Upper lobe of left lung (tissue), 6 donors: Measurements from ENCODE around the gene ADCK2. TPM values are rescaled to one million over a fixed set of nuclear protein-coding genes. Genes with fewer than 3 reads are reported as not detected.
"Not testable (repeated sequence)": the region's sequence is repeated elsewhere in the genome, so short reads cannot be mapped to it uniquely, and the experiment has no call there.

Experiments
- ATAC-seq, 2 donors: fragments of 200-7000 bp; cut with Tn5 transposase; one replicate each; pipeline ENCODE4 v1.9.1; 2022; ENCODE audit warnings: mild to moderate bottlenecking in 2 of 2, moderate library complexity in 2 of 2; ENCODE audit not compliant: low FRiP score in 2 of 2
- DNase-seq, 2 donors: peaks; one replicate each; pipeline ENCODE4 v3.0.0-alpha.2; 2019 to 2020
- H3K27ac ChIP-seq, 4 donors: fragments of 200-600 bp; sonication (generic); one replicate each; pipeline ENCODE4 v1.5.1; 2016 to 2019
- H3K27me3 ChIP-seq, 4 donors: fragments of 200-600 bp; sonication (generic); one replicate each; pipeline ENCODE4 v1.5.1; 2017 to 2019
- H3K36me3 ChIP-seq, 4 donors: fragments of 200-600 bp; sonication (generic); one replicate each; pipeline ENCODE4 v1.5.1; 2016 to 2019
- H3K4me1 ChIP-seq, 4 donors: fragments of 200-600 bp; sonication (generic); one replicate each; pipeline ENCODE4 v1.5.1; 2018 to 2019
- H3K4me3 ChIP-seq, 4 donors: fragments of 200-600 bp; sonication (generic); one replicate each; pipeline ENCODE4 v1.5.1; 2017 to 2019; ENCODE audit warnings: mild to moderate bottlenecking in 2 of 4, moderate library complexity in 1 of 4
- H3K9me3 ChIP-seq, 4 donors: fragments of 200-600 bp; sonication (generic); one replicate each; pipeline ENCODE4 v1.5.1; 2018 to 2019
- EP300 ChIP-seq, 4 donors: sonication (generic); formaldehyde crosslinking; IDR thresholded peaks; one replicate each; pipeline ENCODE4 v1.5.1; 2017; ENCODE audit warnings: antibody characterized with exemption in 4 of 4, control low read depth in 2 of 4
- POLR2A ChIP-seq, 4 donors: fragments of 450-650 bp; IDR thresholded peaks; one replicate each; pipeline ENCODE4 v1.5.1; 2016 to 2017; ENCODE audit warnings: antibody characterized with exemption in 4 of 4, mild to moderate bottlenecking in 2 of 4
- POLR2AphosphoS5 ChIP-seq, 2 donors: sonication (generic); formaldehyde crosslinking; IDR thresholded peaks; one replicate each; pipeline ENCODE4 v1.5.1; 2017; ENCODE audit warnings: antibody characterized with exemption in 2 of 2
- WGBS, 2 donors: methylation state at CpG; one replicate each; pipeline ENCODE4 v1.1.5; 2017 to 2018; 5-methylcytosine and 5-hydroxymethylcytosine counted together
- total RNA-seq, 6 donors: library from RNA; depleted of rRNA in 4 of 6; stranded (reverse); fragments of >200 nt in 4 of 6; gene quantifications; one replicate each; pipeline versions ENCODE4 v1.1.0 to v1.2.1, GENCODE V29; 2016 to 2021
- TF ChIP-seq, protein P1 (sequence below), 6 experiments: fragments of 450-650 bp in 4 of 6; fragments of 200-600 bp in 2 of 6; sonication (generic) in 2 of 6; IDR thresholded peaks; one replicate each; pipeline ENCODE4 v1.5.1; 2016 to 2019; ENCODE audit warnings: antibody characterized with exemption in 6 of 6
- donor health status: DM: no; HTN: no; CAD: no; lungs with moderate emphysema.
- donor health status: DM: no; HTN: yes; CAD: no; lungs with severe emphysema.

ADCK2 gene
- total RNA-seq, 6 donors from 2014 or later = 19.4 to 39.8 (median 30.0) TPM

DNA sequence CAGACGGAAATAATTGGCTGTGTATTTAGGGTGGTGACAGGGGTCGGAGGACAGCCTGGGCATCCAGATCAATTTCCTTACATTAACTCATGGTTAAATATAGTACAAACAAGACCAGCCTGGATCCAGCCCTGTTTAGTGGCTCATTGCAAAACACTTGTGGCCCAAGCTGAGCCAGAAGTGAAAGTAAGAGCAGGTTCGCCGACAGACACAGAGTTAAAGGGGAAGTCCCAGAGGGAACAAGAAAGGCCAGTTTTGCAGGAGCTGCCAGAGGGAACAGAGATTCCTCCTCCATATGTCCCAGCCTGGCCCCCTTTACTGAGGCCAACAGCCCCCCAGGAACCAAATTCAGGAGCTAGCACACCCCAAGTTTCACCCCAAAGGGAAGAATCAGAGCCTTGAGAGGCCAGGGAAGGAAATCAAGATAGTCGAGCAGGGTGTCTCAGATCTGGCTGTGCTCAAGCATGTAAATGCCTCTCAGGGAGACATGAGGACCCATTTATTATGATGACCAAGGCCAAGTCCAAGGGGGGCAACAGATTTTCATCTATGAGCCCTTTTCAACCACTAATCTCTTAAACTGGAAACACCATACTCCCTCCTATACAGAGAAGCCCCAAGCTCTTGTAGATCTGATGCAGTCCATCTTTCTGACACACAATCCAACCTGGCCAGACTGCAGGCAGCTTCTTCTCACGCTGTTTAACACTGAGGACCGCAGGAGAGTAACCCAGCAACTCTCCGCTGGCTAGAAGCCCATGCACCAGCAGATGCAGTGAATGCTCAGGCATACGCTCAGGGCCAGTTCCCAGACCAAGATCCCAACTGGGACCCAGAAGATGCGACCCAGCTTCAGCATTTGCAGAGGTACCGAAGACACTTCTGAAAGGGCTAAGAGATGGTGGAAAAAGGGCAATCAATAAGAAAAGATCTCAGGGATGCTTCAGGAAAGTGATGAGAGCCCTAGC lies 15.9 kb upstream of the ADCK2 start:
- H3K4me1 ChIP-seq = peaks cover 6 to 23% (median 15%) of the 10 kb centered on the region in 4 donors
- H3K9me3 ChIP-seq = no peaks in the 10 kb centered on the region
- DNase-seq = peak in 1 of 2 donors; percentile 89
- WGBS, 2 donors = 45 to 46% methylated on average over 11 of the region's 11 CpGs
- peak overlapping the region in 3 of 4 donors; percentile 1 to 38 (median 31) for H3K4me3 ChIP-seq
- no peak for TF ChIP-seq EP300 (IDR thresholded peaks at IDR 0.05)
- peak in 1 of 2 donors; percentile 40 for TF ChIP-seq POLR2AphosphoS5 (IDR thresholded peaks at IDR 0.05)
- no peak for TF ChIP-seq POLR2A (IDR thresholded peaks at IDR 0.05)
- ATAC-seq = peak; percentile 84 to 86
- H3K27ac ChIP-seq = peak overlapping the region; percentile 4 to 80 (median 54)
- no peaks in the 10 kb centered on the region for H3K27me3 ChIP-seq
- H3K36me3 ChIP-seq = no peaks in the 10 kb centered on the region

DNA sequence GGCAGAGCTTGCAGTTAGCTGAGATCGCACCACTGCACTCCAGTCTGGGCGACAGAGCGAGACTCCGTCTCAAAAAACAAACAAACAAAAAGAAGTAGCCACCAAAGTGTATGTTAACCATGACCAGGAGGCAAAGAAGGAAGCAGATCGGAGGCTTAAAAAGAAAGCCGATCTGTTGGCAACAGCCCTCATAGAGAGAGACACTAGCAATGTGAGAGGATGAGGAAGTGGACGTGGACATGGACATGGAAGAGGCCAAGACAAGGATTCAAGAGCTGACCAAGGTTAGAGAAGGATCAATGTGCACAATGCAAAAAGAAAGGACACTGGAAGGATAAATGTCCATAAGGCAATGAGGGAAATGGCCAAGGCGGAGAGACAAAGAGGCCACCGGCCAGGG lies 14.9 kb upstream of the ADCK2 start:
- 79 to 89% methylated on average over 9 of the region's 9 CpGs for WGBS, 2 donors
- peaks cover 6 to 23% (median 15%) of the 10 kb centered on the region in 4 donors for H3K4me1 ChIP-seq
- H3K36me3 ChIP-seq = no peaks in the 10 kb centered on the region
- no peaks in the 10 kb centered on the region for H3K27me3 ChIP-seq
- no peak for DNase-seq
- no peak overlapping the region for H3K4me3 ChIP-seq
- H3K9me3 ChIP-seq = no peaks in the 10 kb centered on the region
- no peak for ATAC-seq
- H3K27ac ChIP-seq = no peak overlapping the region
- TF ChIP-seq, protein P1, sequence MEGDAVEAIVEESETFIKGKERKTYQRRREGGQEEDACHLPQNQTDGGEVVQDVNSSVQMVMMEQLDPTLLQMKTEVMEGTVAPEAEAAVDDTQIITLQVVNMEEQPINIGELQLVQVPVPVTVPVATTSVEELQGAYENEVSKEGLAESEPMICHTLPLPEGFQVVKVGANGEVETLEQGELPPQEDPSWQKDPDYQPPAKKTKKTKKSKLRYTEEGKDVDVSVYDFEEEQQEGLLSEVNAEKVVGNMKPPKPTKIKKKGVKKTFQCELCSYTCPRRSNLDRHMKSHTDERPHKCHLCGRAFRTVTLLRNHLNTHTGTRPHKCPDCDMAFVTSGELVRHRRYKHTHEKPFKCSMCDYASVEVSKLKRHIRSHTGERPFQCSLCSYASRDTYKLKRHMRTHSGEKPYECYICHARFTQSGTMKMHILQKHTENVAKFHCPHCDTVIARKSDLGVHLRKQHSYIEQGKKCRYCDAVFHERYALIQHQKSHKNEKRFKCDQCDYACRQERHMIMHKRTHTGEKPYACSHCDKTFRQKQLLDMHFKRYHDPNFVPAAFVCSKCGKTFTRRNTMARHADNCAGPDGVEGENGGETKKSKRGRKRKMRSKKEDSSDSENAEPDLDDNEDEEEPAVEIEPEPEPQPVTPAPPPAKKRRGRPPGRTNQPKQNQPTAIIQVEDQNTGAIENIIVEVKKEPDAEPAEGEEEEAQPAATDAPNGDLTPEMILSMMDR (IDR thresholded peaks at IDR 0.05) = no peak
- no peak for TF ChIP-seq EP300 (IDR thresholded peaks at IDR 0.05)
- no peak for TF ChIP-seq POLR2AphosphoS5 (IDR thresholded peaks at IDR 0.05)
- no peak for TF ChIP-seq POLR2A (IDR thresholded peaks at IDR 0.05)

DNA sequence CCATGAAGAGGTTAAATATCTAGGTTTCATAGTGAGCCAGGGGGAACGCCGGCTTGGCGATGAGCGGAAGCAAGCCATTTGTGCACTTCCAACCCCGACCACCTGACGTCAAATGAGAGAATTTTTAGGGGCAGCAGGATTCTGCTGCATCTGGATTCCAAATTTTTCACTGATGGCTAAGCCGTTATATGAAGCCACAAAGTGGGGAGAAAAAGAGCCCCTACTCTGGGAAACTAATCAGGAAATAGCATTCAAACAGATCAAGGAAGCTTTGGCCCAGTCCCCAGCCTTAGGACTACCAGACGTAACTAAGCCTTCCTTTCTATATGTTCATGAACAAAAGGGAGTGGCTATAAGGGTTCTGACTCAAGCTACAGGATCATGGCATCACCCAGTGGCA lies 12.9 kb upstream of the ADCK2 start:
- Histone ChIP-seq H3K27ac (no peak overlapping the region), H3K9me3 (no peaks in the 10 kb centered on the region), H3K36me3 (no peaks in the 10 kb centered on the region), H3K4me1 (peaks cover 6 to 16% (median 14%) of the 10 kb centered on the region in 4 donors), H3K4me3 (no peak overlapping the region), H3K27me3 (no peaks in the 10 kb centered on the region)
- 58 to 59% methylated on average over 8 of the region's 8 CpGs for WGBS, 2 donors
- TF ChIP-seq, protein P1 (IDR thresholded peaks at IDR 0.05) = no peak
- no peak for TF ChIP-seq POLR2A (IDR thresholded peaks at IDR 0.05)
- no peak for TF ChIP-seq POLR2AphosphoS5 (IDR thresholded peaks at IDR 0.05)
- no peak for TF ChIP-seq EP300 (IDR thresholded peaks at IDR 0.05)
- ATAC-seq (no peak), DNase-seq (no peak)

DNA sequence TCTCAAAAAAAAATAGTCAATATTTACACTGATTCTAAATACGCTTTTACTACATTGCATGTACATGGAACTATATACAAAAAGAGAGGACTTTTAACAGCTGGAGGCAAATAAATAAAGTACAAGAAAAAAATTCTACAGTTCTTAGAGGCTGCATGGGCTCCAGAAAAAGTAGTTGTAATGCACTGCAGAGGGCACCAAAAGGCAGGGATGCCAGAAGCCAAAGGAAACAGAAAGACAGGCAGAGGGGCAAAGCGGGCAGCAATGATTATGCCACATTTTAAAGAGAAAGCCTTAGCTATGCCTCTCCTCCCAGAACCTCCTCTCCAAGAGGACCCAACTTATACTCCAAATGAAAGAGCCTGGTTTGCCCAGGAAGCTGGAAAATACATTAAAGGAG lies 11.6 kb upstream of the ADCK2 start:
- DNase-seq (no peak), ATAC-seq (no peak)
- Histone ChIP-seq H3K4me1 (peaks cover 6 to 11% (median 11%) of the 10 kb centered on the region in 4 donors), H3K36me3 (no peaks in the 10 kb centered on the region), H3K9me3 (no peaks in the 10 kb centered on the region), H3K27me3 (no peaks in the 10 kb centered on the region), H3K4me3 (no peak overlapping the region), H3K27ac (no peak overlapping the region)
- WGBS, 2 donors = 48 to 69% methylated on average over 2 of the region's 2 CpGs
- TF ChIP-seq EP300 (IDR thresholded peaks at IDR 0.05) (no peak), POLR2AphosphoS5 (IDR thresholded peaks at IDR 0.05) (no peak), POLR2A (IDR thresholded peaks at IDR 0.05) (no peak)
- TF ChIP-seq, protein P1 (IDR thresholded peaks at IDR 0.05) = no peak

DNA sequence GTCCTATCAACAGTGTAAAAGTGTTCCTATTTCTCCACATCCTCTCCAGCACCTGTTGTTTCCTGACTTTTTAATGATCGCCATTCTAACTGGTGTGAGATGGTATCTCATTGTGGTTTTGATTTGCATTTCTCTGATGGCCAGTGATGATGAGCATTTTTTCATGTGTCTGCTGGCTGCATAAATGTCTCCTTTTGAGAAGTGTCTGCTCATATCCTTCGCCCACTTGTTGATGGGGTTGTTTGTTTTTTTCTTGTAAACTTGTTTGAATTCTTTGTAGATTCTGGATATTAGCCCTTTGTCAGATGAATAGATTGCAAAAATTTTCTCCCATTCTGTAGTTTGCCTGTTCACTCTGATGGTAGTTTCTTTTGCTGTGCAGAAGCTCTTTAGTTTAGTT lies 9.8 kb upstream of the ADCK2 start:
- not testable (repeated sequence) for ATAC-seq, H3K4me3 ChIP-seq, H3K9me3 ChIP-seq, DNase-seq, H3K4me1 ChIP-seq, H3K27ac ChIP-seq, H3K27me3 ChIP-seq, H3K36me3 ChIP-seq
- 61 to 75% methylated on average over 1 to 2 of the region's 2 CpGs for WGBS, 2 donors
